ENCODE results near the gene CFDP1. TPM values are rescaled to one million over a fixed set of nuclear protein-coding genes. Genes with fewer than 3 reads are reported as not detected.

CFDP1 gene
- total and polyA plus RNA-seq, 2 of the 13 experiments (the other 11 are each of a cell fraction or from before 2014, with no cell fraction given), result 78.6 to 153 TPM

GRCh38 chr16:75475420-75475847, 42.1 kb upstream of the CFDP1 start:
- no peak overlapping the region for H3K4me2 ChIP-seq (ENCODE audit: low read depth, low read length)
- TF ChIP-seq NCOR1 (IDR thresholded peaks at IDR 0.05; ENCODE audit: borderline replicate concordance, low read length) (no peak), HDAC6 (IDR thresholded peaks at IDR 0.05; ENCODE audit: low read depth, low read length) (no peak), ARID3A (IDR thresholded peaks at IDR 0.05; ENCODE audit: low read depth, low read length) (no peak), NFE2 (CRISPR knock-in tag; IDR thresholded peaks at IDR 0.05) (no peak), KDM4B (CRISPR knock-in tag; IDR thresholded peaks at IDR 0.05) (no peak), NR0B2 (CRISPR knock-in tag; IDR thresholded peaks at IDR 0.05) (no peak), NBN (conservative IDR thresholded peaks at IDR 0.05) (no peak), SP1 (IDR thresholded peaks at IDR 0.05) (no peak), SP1 (CRISPR knock-in tag; IDR thresholded peaks at IDR 0.05) (no peak), ZNF616 (CRISPR knock-in tag; IDR thresholded peaks at IDR 0.05; ENCODE audit: low read depth) (no peak), THAP7 (CRISPR knock-in tag; IDR thresholded peaks at IDR 0.05) (no peak)
- DNase-seq (ENCODE audit: low spot score), result no peak
- H3K79me2 ChIP-seq (ENCODE audit: insufficient read depth, low read length), result no peaks in the 10 kb centered on the region
- no peak for ATAC-seq
- intact Hi-C loops (cut with micrococcal nuclease; ENCODE audit: unreplicated experiment) (no loop called here), in situ Hi-C loops (cut with HindIII; ENCODE audit: extremely low pct_ligation_motif_present, low pct_unique_long_range_greater_than_20kb) (no loop called here)
- H4K20me1 ChIP-seq (ENCODE audit: insufficient read depth, low read length), result no peaks in the 10 kb centered on the region
- no peak overlapping the region for H3K9ac ChIP-seq (ENCODE audit: insufficient read depth, low read depth, low read length)
- H3K9me3 ChIP-seq (ENCODE audit: low read length), result no peaks in the 10 kb centered on the region
- FAIRE-seq, result no peak
- no TSS peak for BruUV-seq (replicated peaks)
- H3K36me3 ChIP-seq (replicated peaks in 1 of 2; ENCODE audit: control insufficient read depth in 1 of 2, insufficient read depth in 2 of 2, low read length in 2 of 2), result no peaks in the 10 kb centered on the region
- CTCF ChIA-PET (ENCODE audit: low intra/inter-chr PET ratio, low total read pairs), result no interaction called here
- peaks cover 0 to 3% of the 10 kb centered on the region in 2 experiments; a peak in 2 of 5 replicates for H3K27me3 ChIP-seq (ENCODE audit: control insufficient read depth in 1 of 2, insufficient read depth in 2 of 2, low read length in 2 of 2)
- WGBS (ENCODE audit: low lambda C conversion rate), result 11% methylated on average over 2 of the region's 2 CpGs
- no peak overlapping the region for H3K4me3 ChIP-seq (replicated peaks in 1 of 3; ENCODE audit: insufficient read depth in 1 of 3, low read depth in 2 of 3, low read length in 3 of 3)
- H3K4me1 ChIP-seq (ENCODE audit: insufficient read depth, low read length), result no peaks in the 10 kb centered on the region
- no peak overlapping the region for H3K27ac ChIP-seq (ENCODE audit: extremely low read length, insufficient read depth, low read length)
- H2AFZ ChIP-seq (ENCODE audit: low read length), result no peak overlapping the region
- POLR2A ChIA-PET, result no interaction called here

All from HepG2 (cell line).